A673 (cell line): ENCODE data around the gene FAHD2B.
"Not testable (repeated sequence)": the region's sequence is repeated elsewhere in the genome, so short reads cannot be mapped to it uniquely, and the experiment has no call there.

Experiments
- EZH2 ChIP-seq: fragments of 200-600 bp; sonication (generic); IDR thresholded peaks from 2 replicates; pipeline ENCODE4 v1.6.1; 2017; ENCODE audit warnings: borderline replicate concordance, low read depth, mild to moderate bottlenecking, mixed read lengths, antibody characterized with exemption, low read length; ENCODE audit not compliant: poor library complexity, severe bottlenecking
- TF ChIP-seq, protein P1 (sequence below): fragments of 300-800, 200-600 bp; sonication (generic); conservative IDR thresholded peaks from 2 replicates; pipeline ENCODE4 v1.5.1; 2017; ENCODE audit warnings: low read depth, mild to moderate bottlenecking, antibody characterized with exemption, low read length, moderate library complexity, mixed read lengths

DNA sequence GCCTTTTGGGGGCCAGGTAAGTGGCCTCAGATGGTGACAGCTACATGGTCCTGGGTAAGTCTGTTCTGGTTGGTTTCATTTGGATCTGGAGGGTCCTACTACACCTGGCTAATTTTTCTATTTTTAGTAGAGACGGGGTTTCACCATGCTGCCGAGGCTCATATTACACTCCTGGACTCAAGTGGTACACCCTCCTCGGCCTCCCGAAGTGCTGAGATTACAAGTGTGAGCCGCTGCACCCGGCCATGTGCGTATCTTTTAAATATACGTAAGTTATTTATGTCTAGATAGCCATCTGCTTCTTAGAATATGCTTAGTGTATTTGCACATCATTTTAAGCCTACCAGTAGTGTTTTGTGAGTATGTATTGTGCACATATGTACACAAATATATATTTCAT, 17.5 kb downstream of the FAHD2B start:
- TF ChIP-seq, protein P1, sequence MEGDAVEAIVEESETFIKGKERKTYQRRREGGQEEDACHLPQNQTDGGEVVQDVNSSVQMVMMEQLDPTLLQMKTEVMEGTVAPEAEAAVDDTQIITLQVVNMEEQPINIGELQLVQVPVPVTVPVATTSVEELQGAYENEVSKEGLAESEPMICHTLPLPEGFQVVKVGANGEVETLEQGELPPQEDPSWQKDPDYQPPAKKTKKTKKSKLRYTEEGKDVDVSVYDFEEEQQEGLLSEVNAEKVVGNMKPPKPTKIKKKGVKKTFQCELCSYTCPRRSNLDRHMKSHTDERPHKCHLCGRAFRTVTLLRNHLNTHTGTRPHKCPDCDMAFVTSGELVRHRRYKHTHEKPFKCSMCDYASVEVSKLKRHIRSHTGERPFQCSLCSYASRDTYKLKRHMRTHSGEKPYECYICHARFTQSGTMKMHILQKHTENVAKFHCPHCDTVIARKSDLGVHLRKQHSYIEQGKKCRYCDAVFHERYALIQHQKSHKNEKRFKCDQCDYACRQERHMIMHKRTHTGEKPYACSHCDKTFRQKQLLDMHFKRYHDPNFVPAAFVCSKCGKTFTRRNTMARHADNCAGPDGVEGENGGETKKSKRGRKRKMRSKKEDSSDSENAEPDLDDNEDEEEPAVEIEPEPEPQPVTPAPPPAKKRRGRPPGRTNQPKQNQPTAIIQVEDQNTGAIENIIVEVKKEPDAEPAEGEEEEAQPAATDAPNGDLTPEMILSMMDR = not testable (repeated sequence)
- TF ChIP-seq EZH2 = not testable (repeated sequence)
